ENCODE results near the gene TCEA3. TPM values are rescaled to one million over a fixed set of nuclear protein-coding genes. Genes with fewer than 3 reads are reported as not detected.

TCEA3 gene
- total and polyA plus RNA-seq, 2 of the 4 experiments (the other 2 are of a cell fraction): 3.0 to 6.3 TPM

- ATAC-seq (ENCODE audit: low read depth) (no peak), DNase-seq (no peak)
- CTCF ChIA-PET: interaction anchor here (0.6 kb wide), 2 partner anchors 22 to 199 kb away, joined by 3 read pairs; no protein-coding TSS in a partner anchor
- H3K4me3 ChIP-seq (ENCODE audit: insufficient read depth, low read depth, low read length): no peak overlapping the region
- H3K14ac ChIP-seq (replicated peaks; ENCODE audit: low read depth, low read length): no peak overlapping the region
- peaks cover 35 to 37% of the 10 kb centered on the region in 2 experiments for H3K79me1 ChIP-seq (ENCODE audit: low read depth in 1 of 2, low read length in 2 of 2)
- no peak overlapping the region for H2BK15ac ChIP-seq (ENCODE audit: low read depth, low read length)
- dilution Hi-C loops (cut with HindIII; ENCODE audit: low sequenced_read_pairs, unreplicated experiment) (no loop called here), intact Hi-C loops (cut with micrococcal nuclease) (no loop called here), in situ Hi-C loops (cut with MboI; ENCODE audit: low sequenced_read_pairs) (no loop called here)
- H4K20me1 ChIP-seq (ENCODE audit: insufficient read depth, low read length): no peaks in the 10 kb centered on the region
- H4K5ac ChIP-seq (ENCODE audit: low read depth, low read length): no peak overlapping the region
- no TSS peak for BruUV-seq (replicated peaks)
- H3K9me1 ChIP-seq (ENCODE audit: insufficient read depth, low read length): no peaks in the 10 kb centered on the region; the same call in 1 of the 2 replicates
- no peaks in the 10 kb centered on the region for H3K27me3 ChIP-seq (ENCODE audit: control insufficient read depth, insufficient read depth, low read length)
- no peak overlapping the region for H2BK5ac ChIP-seq (ENCODE audit: low read depth, low read length, poor library complexity, severe bottlenecking)
- no peak overlapping the region for H4K91ac ChIP-seq (ENCODE audit: insufficient read depth, low read depth, low read length)
- no peak overlapping the region for H3K4me2 ChIP-seq (ENCODE audit: low read depth, low read length)
- H2BK20ac ChIP-seq (ENCODE audit: low read depth, low read length): no peak overlapping the region
- no peak overlapping the region for H3K4ac ChIP-seq (ENCODE audit: low read depth, low read length)
- H3K18ac ChIP-seq (ENCODE audit: low read depth, low read length): no peak overlapping the region
- no peak overlapping the region for H2AK9ac ChIP-seq (replicated peaks; ENCODE audit: low read depth, low read length, poor library complexity)
- H3K23ac ChIP-seq (ENCODE audit: low read depth, low read length): no peak overlapping the region
- H2BK120ac ChIP-seq (ENCODE audit: low read depth, low read length): no peak overlapping the region
- H3K9ac ChIP-seq (ENCODE audit: low read depth, low read length): no peak overlapping the region
- no peak overlapping the region for H4K8ac ChIP-seq (ENCODE audit: low read depth in 2 of 2, low read length in 2 of 2)
- H3K9me3 ChIP-seq (ENCODE audit: control insufficient read depth, insufficient read depth, low read length): peaks cover 50% of the 10 kb centered on the region
- no peak overlapping the region for H3K27ac ChIP-seq (ENCODE audit: insufficient read depth, low read length)
- H2AFZ ChIP-seq (replicated peaks; ENCODE audit: low read length, poor library complexity): no peak overlapping the region
- POLR2A ChIA-PET (ENCODE audit: unreplicated experiment): no interaction called here
- H3K36me3 ChIP-seq (ENCODE audit: control insufficient read depth, insufficient read depth, low read length): peaks cover 45% of the 10 kb centered on the region
- H2AK5ac ChIP-seq (ENCODE audit: low read depth, low read length): no peak overlapping the region
- WGBS, 2 experiments (ENCODE audit: extremely low coverage in 2 of 2, insufficient read length in 1 of 2): 100% methylated on average over 1 of the region's 13 CpGs; no CpG with 5 or more reads in 1 of the 2 experiments
- TF ChIP-seq FOS (IDR thresholded peaks at IDR 0.05; ENCODE audit: low read depth, low read length): no peak
- H3K4me1 ChIP-seq (ENCODE audit: control insufficient read depth, insufficient read depth, low read length): no peaks in the 10 kb centered on the region; the same call in 1 of the 2 replicates
- H3K56ac ChIP-seq (ENCODE audit: extremely low read depth, insufficient read depth, low read length): no peak overlapping the region
Measured at GRCh38 chr1:23362218-23362713, 62.3 kb downstream of the TCEA3 start.

All from IMR-90 (cell line).